Prostate gland (tissue), 2 donors: ENCODE data around the gene CNST.

Experiments used
- POLR2A ChIP-seq: fragments of 450-650 bp; IDR thresholded peaks from one replicate; pipeline ENCODE4 v1.6.1; 2016; ENCODE audit warnings: antibody characterized with exemption, mild to moderate bottlenecking
- POLR2AphosphoS5 ChIP-seq: sonication (generic); formaldehyde crosslinking; IDR thresholded peaks from one replicate; pipeline ENCODE4 v1.6.1; 2017; ENCODE audit warnings: antibody characterized with exemption
- TF ChIP-seq, protein P1 (sequence below), 4 experiments: fragments of 200-600 bp in 2 of 4; fragments of 450-650 bp in 2 of 4; sonication (generic) in 2 of 4; IDR thresholded peaks; 1 replicate in 3 of 4; 2 replicates in 1 of 4; pipeline ENCODE4 v1.5.1; 2016 to 2019; ENCODE audit warnings: antibody characterized with exemption in 4 of 4, mild to moderate bottlenecking in 2 of 4, moderate library complexity in 2 of 4

DNA sequence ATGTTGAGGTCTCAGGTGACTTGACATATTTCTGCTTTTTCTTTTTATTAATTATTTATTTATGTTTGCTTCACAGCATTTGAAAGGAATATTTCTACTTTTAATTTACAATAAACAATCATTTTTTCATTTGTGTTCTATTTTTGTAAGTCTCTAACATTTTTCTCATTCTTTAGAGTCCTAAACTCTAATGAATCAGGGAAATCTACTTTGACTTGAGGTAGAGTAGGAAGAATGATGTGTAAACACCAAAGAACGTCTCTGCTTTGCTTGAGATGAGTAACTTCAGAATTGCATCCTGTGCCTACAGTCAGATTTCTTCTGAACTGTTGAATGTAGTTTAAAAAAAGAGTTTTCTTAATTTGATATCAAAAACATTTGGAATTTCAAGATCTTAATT is 65.2 kb downstream of the CNST start:
- TF ChIP-seq, protein P1, sequence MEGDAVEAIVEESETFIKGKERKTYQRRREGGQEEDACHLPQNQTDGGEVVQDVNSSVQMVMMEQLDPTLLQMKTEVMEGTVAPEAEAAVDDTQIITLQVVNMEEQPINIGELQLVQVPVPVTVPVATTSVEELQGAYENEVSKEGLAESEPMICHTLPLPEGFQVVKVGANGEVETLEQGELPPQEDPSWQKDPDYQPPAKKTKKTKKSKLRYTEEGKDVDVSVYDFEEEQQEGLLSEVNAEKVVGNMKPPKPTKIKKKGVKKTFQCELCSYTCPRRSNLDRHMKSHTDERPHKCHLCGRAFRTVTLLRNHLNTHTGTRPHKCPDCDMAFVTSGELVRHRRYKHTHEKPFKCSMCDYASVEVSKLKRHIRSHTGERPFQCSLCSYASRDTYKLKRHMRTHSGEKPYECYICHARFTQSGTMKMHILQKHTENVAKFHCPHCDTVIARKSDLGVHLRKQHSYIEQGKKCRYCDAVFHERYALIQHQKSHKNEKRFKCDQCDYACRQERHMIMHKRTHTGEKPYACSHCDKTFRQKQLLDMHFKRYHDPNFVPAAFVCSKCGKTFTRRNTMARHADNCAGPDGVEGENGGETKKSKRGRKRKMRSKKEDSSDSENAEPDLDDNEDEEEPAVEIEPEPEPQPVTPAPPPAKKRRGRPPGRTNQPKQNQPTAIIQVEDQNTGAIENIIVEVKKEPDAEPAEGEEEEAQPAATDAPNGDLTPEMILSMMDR (IDR thresholded peaks at IDR 0.05), result no peak
- no peak for TF ChIP-seq POLR2A
- TF ChIP-seq POLR2AphosphoS5, result no peak
